Glutamatergic neuron (in vitro differentiated cells): ENCODE measurements around the gene KNDC1. TPM values are rescaled to one million over a fixed set of nuclear protein-coding genes. Genes with fewer than 3 reads are reported as not detected.

Source experiments
- DNase-seq: peaks from one replicate; pipeline ENCODE4 v3.0.0; 2022
- H3K27ac Mint-ChIP-seq: one replicate; pipeline ENCODE4 v1.8.0; 2020; ENCODE audit warnings: mild to moderate bottlenecking, mixed read lengths, inconsistent platforms; ENCODE audit not compliant: unreplicated experiment
- H3K27me3 Mint-ChIP-seq: one replicate; pipeline ENCODE4 v1.8.0; 2020; ENCODE audit warnings: mild to moderate bottlenecking, moderate library complexity, mixed read lengths, inconsistent platforms; ENCODE audit not compliant: unreplicated experiment
- H3K36me3 Mint-ChIP-seq: one replicate; pipeline ENCODE4 v1.8.0; 2020; ENCODE audit warnings: mild to moderate bottlenecking, mixed read lengths, inconsistent platforms; ENCODE audit not compliant: unreplicated experiment
- H3K4me1 Mint-ChIP-seq: one replicate; pipeline ENCODE4 v1.8.0; 2020; ENCODE audit warnings: mild to moderate bottlenecking, low read depth, mixed read lengths, inconsistent platforms; ENCODE audit not compliant: unreplicated experiment
- H3K4me3 Mint-ChIP-seq: one replicate; pipeline ENCODE4 v1.8.0; 2020; ENCODE audit warnings: mild to moderate bottlenecking, mixed read lengths, inconsistent platforms; ENCODE audit not compliant: unreplicated experiment
- H3K9me3 Mint-ChIP-seq: one replicate; pipeline ENCODE4 v1.8.0; 2020; ENCODE audit warnings: mild to moderate bottlenecking, moderate library complexity, mixed read lengths, inconsistent platforms; ENCODE audit not compliant: unreplicated experiment
- CTCF ChIP-seq: fragments of 200-600 bp; sonication (generic); IDR thresholded peaks from one replicate; pipeline ENCODE4 v1.5.0; 2021; ENCODE audit not compliant: partially characterized antibody, unreplicated experiment
- total RNA-seq: library from RNA; stranded (reverse); fragmentation: NEBNext Ultra II Directional; extraction: Animal tissue kit (Norgen Biotek cat#: 25700); gene quantifications from one replicate; pipeline ENCODE4 v1.2.1, GENCODE V29; 2021; ENCODE audit not compliant: unreplicated experiment

The KNDC1 gene
- total RNA-seq, 1 donor from 2014 or later: 7.4 TPM

GRCh38 chr10:133270204-133270603, 110.2 kb downstream of the KNDC1 start:
- peaks cover 7% of the 10 kb centered on the region for H3K27me3 Mint-ChIP-seq
- no peak for TF ChIP-seq CTCF
- no peak overlapping the region for H3K4me3 Mint-ChIP-seq
- no peak for DNase-seq
- no peak overlapping the region for H3K27ac Mint-ChIP-seq
- H3K4me1 Mint-ChIP-seq: no peaks in the 10 kb centered on the region
- H3K36me3 Mint-ChIP-seq: no peaks in the 10 kb centered on the region
- no peaks in the 10 kb centered on the region for H3K9me3 Mint-ChIP-seq

- no peak overlapping the region for H3K27ac Mint-ChIP-seq
- DNase-seq: no peak
- H3K4me3 Mint-ChIP-seq: no peak overlapping the region
- no peaks in the 10 kb centered on the region for H3K36me3 Mint-ChIP-seq
- peaks cover 2% of the 10 kb centered on the region for H3K27me3 Mint-ChIP-seq
- no peaks in the 10 kb centered on the region for H3K9me3 Mint-ChIP-seq
- TF ChIP-seq CTCF: no peak
- H3K4me1 Mint-ChIP-seq: no peaks in the 10 kb centered on the region
Observed at GRCh38 chr10:133270773-133271297, 110.8 kb downstream of the KNDC1 start.

GRCh38 chr10:133271521-133272300, 111.7 kb downstream of the KNDC1 start:
- no peaks in the 10 kb centered on the region for H3K4me1 Mint-ChIP-seq
- no peak for DNase-seq
- no peak overlapping the region for H3K4me3 Mint-ChIP-seq
- no peak overlapping the region for H3K27ac Mint-ChIP-seq
- H3K27me3 Mint-ChIP-seq: no peaks in the 10 kb centered on the region
- H3K36me3 Mint-ChIP-seq: no peaks in the 10 kb centered on the region
- no peak for TF ChIP-seq CTCF
- no peaks in the 10 kb centered on the region for H3K9me3 Mint-ChIP-seq

- no peaks in the 10 kb centered on the region for H3K4me1 Mint-ChIP-seq
- no peak overlapping the region for H3K4me3 Mint-ChIP-seq
- no peak for DNase-seq
- no peaks in the 10 kb centered on the region for H3K9me3 Mint-ChIP-seq
- H3K27ac Mint-ChIP-seq: no peak overlapping the region
- no peaks in the 10 kb centered on the region for H3K36me3 Mint-ChIP-seq
- no peak for TF ChIP-seq CTCF
- H3K27me3 Mint-ChIP-seq: no peaks in the 10 kb centered on the region
Observed at GRCh38 chr10:133272301-133272963, 112.4 kb downstream of the KNDC1 start.

GRCh38 chr10:133272964-133273420, 113.0 kb downstream of the KNDC1 start:
- no peak for DNase-seq
- no peaks in the 10 kb centered on the region for H3K4me1 Mint-ChIP-seq
- H3K27ac Mint-ChIP-seq: no peak overlapping the region
- H3K27me3 Mint-ChIP-seq: no peaks in the 10 kb centered on the region
- no peaks in the 10 kb centered on the region for H3K9me3 Mint-ChIP-seq
- no peak for TF ChIP-seq CTCF
- H3K4me3 Mint-ChIP-seq: no peak overlapping the region
- H3K36me3 Mint-ChIP-seq: no peaks in the 10 kb centered on the region
